Fibroblast of the aortic adventitia (primary cell): ENCODE results near the gene UNC79. TPM values are rescaled to one million over a fixed set of nuclear protein-coding genes. Genes with fewer than 3 reads are reported as not detected.
"Not testable (repeated sequence)": the region's sequence is repeated elsewhere in the genome, so short reads cannot be mapped to it uniquely, and the experiment has no call there.

Experiments
- DNase-seq: peaks from one replicate; pipeline ENCODE4 v3.0.0-alpha.2; 2010; ENCODE audit warnings: low read depth
- H3K4me3 ChIP-seq: 2 replicates; pipeline ENCODE4 v1.5.1; 2011; ENCODE audit warnings: low read depth, mild to moderate bottlenecking, control low read depth, low read length, moderate library complexity
- total RNA-seq: library from RNA; depleted of rRNA; stranded (reverse); fragments of >200 nt; gene quantifications from 2 replicates; pipeline ENCODE4 v1.2.3, GENCODE V29; 2012; ENCODE audit warnings: low replicate concordance
- TF ChIP-seq, protein P1 (sequence below): IDR thresholded peaks from 2 replicates; pipeline ENCODE4 v1.5.1; 2011; ENCODE audit warnings: mild to moderate bottlenecking, low read length, control low read depth, inconsistent platforms; ENCODE audit not compliant: insufficient read depth

Gene UNC79
- total RNA-seq, 1 donor: 0.09 TPM

DNA sequence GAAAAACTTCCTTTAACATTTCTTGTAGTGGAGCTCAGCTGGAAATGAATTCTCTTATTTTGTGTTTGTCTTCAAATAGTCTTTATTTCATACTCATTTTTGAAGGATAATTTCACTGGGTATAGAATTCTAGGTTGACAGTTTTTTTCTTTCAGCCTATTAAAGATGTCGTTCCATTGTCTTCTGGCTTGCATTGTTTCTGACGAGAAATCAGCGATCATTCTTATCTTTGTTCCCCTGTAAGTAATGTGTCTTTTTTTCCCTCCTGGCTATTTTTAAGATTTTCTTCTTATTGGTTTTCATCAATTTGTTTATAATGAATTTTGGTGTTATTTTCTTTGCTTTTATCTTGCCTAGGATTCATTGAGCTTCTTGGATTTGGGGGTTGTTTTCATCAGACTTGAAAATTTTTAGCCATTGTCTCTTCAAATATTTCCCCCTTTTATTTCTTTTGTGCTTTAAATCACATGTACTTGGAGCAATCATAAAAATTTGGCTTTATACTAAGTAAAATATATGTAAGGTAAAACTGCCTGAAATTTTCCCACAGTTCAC, 89.4 kb downstream of the UNC79 start:
- DNase-seq: no peak
- H3K4me3 ChIP-seq: no peak overlapping the region
- TF ChIP-seq, protein P1, sequence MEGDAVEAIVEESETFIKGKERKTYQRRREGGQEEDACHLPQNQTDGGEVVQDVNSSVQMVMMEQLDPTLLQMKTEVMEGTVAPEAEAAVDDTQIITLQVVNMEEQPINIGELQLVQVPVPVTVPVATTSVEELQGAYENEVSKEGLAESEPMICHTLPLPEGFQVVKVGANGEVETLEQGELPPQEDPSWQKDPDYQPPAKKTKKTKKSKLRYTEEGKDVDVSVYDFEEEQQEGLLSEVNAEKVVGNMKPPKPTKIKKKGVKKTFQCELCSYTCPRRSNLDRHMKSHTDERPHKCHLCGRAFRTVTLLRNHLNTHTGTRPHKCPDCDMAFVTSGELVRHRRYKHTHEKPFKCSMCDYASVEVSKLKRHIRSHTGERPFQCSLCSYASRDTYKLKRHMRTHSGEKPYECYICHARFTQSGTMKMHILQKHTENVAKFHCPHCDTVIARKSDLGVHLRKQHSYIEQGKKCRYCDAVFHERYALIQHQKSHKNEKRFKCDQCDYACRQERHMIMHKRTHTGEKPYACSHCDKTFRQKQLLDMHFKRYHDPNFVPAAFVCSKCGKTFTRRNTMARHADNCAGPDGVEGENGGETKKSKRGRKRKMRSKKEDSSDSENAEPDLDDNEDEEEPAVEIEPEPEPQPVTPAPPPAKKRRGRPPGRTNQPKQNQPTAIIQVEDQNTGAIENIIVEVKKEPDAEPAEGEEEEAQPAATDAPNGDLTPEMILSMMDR: no peak

DNA sequence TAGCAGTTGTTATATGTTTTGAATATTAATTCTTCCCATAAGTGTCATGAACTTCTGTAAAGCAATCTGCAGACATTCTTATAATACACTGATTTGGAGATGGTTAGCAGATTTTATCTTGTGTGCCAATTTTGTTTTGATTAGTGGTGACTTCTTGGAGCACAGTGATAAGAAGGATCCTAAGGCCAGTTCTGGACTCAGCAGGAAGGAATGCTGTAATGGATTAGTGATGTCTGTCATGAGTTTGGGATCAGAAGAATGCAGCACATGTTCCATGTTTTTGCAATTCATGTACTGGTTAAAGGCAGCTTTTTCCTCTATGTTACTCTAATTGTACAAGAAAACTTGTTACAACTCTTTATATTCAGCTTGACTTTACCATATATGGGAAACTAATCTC, 91.5 kb downstream of the UNC79 start:
- peak; percentile 43 for DNase-seq
- TF ChIP-seq, protein P1: no peak
- H3K4me3 ChIP-seq: no peak overlapping the region

DNA sequence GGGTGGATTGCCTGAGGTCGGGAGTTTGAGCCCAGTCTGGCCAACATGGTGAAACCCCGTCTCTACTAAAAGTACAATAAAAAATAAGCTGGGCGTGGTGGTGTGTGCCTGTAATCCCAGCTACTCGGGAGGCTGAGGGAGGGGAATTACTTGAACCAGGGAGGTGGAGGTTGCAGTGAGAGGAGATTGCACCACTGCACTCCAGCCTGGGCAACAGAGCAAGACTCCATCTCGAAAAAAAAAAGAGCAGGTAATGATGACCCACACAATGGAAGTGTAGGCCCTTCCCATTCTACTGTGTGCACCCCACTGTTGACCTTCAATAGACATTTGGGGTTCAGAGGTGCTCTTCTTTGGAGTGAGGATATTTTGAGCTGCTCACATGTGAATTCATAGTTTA, 94.5 kb downstream of the UNC79 start:
- not testable (repeated sequence) for H3K4me3 ChIP-seq, DNase-seq

DNA sequence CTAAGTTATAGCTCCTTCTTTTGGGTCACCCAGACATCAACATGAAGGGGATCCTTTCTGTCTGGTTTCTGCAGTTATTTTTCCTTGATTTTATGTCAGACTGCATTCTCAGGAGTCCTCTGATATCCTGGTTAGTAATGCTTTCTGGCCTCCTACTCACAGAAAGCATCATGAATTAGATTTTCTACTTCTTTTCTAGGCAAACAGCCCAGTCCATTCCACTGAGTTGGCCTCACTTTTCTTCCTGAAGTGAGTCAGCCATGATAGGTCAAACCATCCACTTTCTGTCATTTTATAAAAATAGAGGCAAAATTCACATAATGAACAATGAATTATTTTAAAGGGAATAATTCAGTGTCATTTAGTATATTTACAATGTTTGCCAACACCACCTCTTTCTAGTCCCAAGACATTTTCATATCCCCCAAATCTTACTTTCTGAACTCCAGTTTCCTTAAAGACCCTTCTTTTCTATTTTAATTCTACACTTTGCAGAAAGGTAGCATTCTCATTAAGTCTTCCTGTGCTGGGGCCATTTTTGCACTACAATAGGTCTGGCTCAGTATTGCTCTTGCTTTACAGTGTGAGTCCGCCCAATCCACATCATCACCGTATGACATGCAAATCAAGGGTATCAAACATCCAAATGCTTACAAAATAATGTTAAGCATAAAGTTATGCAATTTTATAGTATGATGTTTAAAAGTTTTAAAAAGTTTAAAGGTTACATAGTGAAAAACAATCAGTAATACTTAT, 95.1 kb downstream of the UNC79 start:
- TF ChIP-seq, protein P1: no peak
- no peak overlapping the region for H3K4me3 ChIP-seq
- peak; percentile 77 for DNase-seq

DNA sequence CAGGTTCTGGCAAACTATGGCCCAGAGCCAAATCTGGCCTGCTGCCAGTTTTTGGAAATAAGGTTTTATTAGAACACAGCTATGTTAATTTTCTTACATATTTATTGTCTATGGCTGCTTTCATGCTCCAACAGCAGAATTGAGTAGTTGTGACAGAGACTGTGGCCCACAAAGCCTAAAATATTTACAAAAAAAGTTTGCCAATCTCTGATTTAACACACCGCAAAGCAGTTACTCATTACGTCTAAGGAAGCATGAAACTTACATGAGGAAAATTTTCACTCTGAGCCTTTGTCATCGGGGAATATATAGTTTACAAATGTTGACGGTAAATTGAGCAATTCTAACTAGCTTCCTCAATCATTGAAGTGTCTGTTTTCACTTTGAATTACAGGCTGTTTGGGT, 96.5 kb downstream of the UNC79 start:
- H3K4me3 ChIP-seq: no peak overlapping the region
- peak; percentile 16 for DNase-seq
- TF ChIP-seq, protein P1: no peak

DNA sequence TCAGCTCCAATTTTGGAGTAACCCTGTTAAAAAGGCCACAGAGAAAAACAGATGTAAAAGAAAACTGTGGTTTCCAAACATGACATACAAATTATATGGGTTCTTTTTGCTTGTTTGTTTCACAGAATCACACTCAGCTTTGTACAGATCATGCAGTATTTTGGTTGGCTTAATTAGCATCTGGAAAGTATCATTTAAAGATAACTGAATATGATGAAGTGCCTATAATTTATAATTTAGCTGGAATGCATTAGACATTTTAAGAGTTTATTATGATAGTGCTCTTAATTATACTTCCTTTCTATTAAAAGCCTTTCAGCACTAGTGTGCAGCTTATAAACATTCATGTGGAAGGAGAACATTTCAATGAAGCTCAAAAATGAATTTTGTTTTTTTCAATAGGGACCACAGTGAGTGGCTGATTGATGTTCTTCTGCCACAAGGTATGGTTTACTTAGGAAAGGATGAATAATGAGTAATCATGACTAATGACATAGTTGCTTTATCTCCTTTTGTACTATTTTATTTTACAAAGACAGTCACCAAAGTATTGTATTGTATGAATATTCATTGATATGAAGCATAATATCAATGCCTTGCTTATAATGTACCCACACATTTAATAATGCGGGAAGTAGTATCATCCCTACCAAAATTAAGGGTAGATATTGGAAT, 98.3 kb downstream of the UNC79 start:
- no peak overlapping the region for H3K4me3 ChIP-seq
- TF ChIP-seq, protein P1: no peak
- no peak for DNase-seq

DNA sequence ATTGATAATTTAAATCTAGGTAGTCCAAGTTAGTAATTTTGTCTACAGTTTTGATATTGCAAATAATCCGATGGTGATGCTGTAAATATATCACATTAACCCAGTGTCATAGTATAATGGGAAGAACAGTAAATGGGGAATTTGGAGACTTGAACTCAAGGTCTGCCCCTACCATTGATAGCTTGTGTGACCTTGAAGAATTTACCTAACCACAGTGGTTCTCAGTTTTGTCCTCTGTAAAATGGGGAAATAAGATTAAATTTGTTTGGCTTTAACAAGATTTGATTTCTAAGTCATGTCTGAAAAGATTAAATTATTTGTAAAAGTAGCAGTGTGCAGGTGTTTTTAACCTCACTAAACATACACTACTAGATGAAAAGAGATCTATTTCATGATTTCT, 100.9 kb downstream of the UNC79 start:
- no peak for DNase-seq
- TF ChIP-seq, protein P1: no peak
- H3K4me3 ChIP-seq: no peak overlapping the region
